Hypothalamus (tissue), 51 donors: ENCODE data around the gene CCDC57.

Experiments
- DNase-seq, 51 donors: peaks; one replicate each; lab custom pipeline; 2025; lab: John Stamatoyannopoulos, UW

The CCDC57 gene

GRCh38 chr17:82087961-82088837 is 124.4 kb downstream of the CCDC57 start:
- no peak for DNase-seq

DNA sequence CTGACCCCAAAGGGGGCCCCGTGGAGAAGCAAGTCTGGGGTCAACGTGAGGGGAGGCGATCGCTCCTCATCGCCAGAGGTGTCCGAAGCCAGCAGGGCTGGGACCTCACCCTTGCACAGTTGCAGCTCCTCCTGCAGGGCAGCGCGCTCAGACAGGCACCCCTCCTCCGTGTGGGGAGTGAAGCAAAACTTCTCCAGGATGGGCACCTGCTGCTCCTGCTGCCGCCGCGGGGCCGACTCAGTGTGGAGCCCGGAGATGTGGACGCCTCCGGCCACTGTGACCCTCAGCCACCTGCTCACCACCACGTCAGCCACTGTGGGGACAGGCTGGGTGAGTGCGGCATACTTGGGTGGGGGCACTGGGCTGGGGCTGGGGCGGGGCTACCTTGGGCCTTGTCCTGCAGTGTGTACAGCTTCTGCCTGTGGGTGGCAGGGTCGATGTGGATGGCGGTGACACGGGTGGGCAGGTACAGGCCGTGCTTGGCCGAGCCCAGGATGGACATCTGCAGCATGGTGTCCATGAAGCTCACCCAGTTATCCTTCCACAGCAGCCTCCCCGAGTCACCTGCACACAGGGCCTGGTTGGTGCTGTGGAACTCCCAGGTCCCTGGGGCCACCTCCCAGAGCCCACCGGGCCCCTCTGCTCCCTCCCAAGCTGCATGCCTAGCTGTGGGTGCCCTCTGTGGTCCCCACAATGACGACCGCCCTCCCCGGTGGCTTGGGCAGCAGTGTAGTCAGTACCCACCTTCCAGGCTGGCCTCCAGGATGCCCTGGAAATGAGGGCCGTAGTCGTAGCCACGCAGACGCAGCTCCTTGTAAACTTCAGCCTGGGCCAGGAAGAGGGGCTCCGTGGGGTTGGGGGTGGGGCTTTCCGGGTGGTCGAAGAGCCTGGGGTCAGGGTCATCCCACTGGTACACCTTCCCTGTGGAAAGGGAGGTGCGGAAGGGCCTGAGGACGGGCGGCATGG is 125.4 kb downstream of the CCDC57 start:
- no peak for DNase-seq

DNA sequence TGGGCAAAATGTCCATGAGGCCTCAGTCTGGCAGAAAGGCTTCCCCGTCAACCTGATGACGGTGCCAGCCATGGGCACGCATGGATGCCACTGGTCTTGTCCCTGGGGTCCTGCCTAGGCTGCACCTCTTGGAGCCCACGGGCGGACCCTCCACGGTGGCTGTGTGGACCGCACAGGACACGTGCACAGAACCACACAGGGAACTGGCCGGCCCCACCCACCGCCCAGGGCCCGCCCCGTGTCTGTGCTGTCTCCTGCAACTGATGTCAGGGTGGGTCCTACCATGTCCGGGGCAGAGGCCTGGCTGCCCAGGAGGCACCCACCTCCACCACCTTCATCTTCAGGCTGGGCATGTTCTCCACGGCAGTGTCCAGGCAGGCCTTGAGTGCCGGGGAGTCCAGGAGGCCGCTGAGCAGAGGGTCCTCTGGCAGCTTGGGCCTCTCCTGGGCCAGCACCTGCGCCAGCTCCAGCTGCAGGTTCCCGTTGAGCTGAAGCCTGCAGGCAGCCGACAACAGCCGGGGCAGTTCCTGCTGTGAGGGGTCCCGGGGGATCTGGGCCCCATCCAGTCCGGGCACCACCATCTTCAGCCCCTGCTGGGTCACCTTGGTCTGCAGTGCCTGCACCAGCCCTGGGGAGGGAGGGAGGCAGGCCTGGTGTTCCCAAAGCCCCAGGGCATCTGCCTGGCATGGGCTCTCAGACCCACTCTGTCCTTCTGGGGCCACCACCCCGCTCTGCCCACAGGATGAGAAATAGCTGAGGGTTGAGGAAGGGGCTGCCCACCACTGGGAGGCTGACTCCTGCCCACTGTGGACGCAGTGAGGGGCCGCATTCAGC is 126.5 kb downstream of the CCDC57 start:
- no peak for DNase-seq

- no peak for DNase-seq
Measured at GRCh38 chr17:82085031-82085861, 127.4 kb downstream of the CCDC57 start.

DNA sequence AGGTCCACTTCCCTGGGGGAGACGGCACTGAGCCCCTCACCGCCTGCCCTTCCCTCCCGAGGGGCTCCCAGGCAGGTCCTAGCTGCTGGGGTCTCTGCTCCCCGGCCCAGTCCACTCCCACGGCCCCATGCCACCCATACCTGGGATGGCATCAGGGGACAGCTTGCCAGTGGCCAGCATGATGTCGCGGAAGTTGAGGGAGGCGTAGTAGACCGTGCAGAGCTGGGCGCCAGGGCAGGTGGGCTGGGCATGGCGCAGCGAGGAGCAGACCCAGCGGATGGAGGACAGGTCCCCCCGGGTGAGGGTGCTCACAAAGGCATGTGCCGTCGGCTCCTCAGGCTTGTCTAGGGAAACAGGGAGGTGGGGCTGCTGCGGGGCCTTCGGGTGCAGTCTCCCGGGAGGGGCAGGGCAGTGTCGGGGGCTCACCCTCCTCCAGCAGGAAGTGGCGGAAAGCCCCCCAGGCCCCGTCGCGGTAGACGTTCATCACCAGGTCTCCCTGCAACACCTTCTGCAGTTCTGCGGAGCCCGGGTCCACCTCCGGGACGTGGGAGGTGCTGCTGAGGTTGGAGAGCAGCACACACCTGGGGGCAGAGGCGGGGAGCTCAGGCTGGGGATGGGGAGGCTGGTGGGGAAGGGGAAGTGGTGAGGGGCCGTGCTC is 128.1 kb downstream of the CCDC57 start:
- no peak for DNase-seq

GRCh38 chr17:82083533-82084359 is 128.9 kb downstream of the CCDC57 start:
- DNase-seq: no peak

- no peak for DNase-seq
Measured at GRCh38 chr17:82083009-82083408, 129.6 kb downstream of the CCDC57 start.

DNA sequence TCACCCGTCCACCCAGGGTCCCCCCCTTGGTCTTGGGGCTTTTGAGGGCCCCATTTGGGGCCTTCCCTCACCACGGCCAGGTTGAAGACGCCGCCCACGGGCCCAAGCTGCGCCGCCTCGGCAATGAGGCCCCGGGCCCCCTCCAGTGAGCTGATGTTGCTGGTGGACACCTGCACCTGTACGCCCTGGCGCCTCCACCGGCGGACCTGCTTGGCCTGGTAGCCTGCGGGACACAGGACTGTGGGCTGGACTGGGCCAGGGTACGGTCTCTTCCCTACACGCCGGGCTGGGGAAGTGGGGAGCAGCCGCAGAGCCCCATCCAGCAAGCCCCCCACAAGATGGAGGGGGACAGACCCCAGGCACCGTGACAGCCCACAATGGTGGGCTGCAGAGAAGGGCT is 130.2 kb downstream of the CCDC57 start:
- DNase-seq: no peak

DNA sequence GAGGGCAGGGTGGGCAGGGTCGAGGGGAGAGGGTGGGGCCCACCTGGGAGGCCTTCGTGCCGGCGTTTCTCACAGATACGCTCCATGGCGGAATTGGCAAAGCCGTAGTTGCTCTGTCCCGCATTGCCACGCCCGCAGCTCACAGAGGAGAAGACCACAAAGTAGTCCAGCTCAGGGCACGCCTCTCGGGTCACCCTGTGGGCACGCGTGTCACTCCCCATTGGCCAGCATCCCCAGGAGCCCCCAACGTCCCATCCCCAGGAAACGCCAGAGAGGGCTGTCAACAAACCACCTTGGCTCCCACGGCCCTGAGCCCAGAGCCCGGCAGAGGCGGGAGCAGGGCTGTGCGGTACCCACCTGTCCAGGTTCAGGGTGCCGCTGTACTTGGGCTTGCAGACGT is 130.7 kb downstream of the CCDC57 start:
- DNase-seq: no peak

GRCh38 chr17:82081546-82081945 is 131.1 kb downstream of the CCDC57 start:
- DNase-seq: no peak

- no peak for DNase-seq
Measured at GRCh38 chr17:82080789-82081464, 131.7 kb downstream of the CCDC57 start.

DNA sequence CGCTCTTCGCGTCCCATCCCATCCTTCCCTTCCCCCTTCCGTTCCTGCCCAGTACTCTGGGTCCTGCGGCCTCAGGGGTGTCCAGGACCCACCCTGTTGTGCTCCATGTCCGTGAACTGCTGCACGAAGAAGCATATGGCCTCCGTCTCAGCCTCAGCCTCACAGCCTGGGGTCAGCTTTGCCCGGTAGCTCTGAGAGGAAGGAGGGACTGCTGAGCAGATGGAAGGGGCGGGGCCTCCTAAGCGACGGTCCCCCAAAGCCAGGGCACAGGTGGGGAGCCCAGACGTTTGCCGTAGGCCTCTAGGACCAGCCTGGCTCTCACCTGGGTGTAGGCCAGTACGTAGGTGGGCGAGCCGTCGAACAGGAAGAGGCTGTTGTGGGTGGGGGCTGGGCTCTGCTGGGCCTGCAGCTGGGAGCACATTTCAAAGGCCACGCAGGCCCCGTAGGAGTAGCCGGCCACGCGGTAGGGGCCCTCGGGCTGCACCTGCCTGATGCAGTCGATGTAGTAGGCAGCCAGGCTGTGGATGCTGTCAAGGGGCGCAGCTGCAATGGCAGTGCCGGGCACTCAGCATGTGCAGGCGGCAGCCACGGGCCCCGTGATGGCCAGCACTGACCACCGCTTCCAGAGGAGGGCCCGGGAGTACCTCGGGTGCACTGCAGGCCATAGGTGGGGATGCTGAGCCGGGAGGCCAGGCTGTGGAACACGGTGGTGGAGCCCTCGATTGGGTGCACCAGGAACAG is 132.4 kb downstream of the CCDC57 start:
- DNase-seq: no peak

DNA sequence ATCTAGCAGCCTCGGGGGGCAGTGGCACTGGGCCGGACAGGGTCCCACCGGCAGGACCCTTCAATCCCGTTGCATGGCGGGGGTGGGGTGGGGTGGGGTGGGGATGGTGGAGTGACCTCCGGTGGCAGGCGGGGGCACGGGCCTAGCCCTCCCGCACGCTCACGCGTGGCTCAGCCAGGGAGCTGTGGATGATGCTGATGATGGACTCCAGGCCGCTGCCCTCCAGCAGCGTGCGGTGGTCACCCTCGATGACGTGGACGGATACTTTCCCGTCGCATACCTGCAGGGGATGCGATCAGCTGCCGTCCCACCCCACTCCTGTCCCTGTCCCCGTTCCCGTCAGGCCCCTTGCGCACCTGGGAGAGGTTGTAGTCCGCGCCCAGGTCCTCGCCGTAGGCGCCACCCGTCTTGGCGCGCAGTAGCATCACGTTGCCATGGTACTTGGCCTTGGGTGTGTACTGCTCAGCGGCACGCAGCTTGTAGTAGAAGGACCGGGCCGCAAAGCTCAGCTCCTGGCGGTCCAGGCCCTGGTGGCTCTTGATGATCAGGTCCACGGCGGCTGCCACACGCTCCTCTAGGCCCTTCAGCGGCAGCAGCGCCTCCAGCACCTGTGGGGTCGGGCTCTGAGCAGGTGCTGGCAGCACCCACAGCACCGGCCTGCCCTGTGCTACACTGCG is 133.5 kb downstream of the CCDC57 start:
- DNase-seq: no peak

DNA sequence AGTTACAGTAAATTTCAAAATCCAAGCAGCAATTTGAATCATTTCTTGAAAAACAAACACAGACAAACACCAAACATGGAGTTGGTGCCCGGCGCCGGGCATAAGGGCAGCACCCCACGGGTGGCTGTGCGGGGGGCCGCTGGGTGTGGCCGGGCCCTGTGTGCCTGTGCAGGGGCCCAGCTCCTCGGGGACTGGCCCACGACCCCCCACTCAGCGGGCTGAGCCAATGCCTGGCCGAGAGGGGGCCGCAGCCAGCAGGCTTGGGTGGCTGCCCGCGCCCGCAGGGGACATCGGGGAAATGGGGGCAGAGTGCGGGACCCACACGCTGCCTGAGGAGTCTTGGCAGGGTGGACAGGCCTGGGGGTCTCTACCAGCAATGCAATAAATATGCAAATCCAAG is 134.2 kb downstream of the CCDC57 start:
- no peak for DNase-seq

DNA sequence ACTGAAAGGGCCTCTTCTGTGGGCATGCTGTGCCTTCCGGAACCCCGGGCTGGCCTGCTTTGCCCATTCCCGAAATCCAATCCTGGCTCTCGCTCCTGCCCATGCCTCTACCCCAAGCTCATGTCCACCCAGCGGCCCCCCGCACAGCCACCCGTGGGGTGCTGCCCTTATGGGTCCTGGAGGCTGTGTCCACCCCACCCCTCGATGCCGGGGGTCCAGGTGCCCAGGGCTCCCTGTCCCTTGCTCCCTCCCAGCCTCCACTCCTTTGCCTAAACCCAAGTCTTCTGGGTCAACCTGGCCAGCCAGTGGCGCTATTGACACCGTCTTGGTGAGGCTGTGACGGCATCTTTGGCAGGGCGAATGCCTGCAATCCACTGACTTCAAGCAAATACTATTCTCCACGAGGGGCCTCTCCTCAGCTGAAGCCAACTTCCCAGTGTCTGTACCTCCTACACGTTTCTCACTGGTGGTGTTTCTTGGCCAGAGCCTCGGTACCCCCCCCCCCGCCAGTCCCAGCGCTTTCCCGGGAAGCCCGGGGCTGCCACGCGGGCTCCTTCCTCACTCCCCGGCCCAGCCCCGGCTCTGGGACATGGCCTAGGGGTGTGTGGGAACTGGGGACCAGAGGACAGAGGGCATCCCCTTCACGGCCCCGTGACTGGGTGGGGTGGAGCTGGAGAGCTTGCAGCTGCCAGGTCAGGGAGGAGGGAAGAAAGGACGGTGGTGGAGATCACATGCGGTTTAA is 134.9 kb downstream of the CCDC57 start:
- DNase-seq: peak in 3 of 51 donors; percentile 8 to 42 (median 22)
